ENCODE measurements around the gene LRGUK. TPM values are rescaled to one million over a fixed set of nuclear protein-coding genes. Genes with fewer than 3 reads are reported as not detected.

Gene LRGUK
- total RNA-seq, 2 experiments from 2014 or later: 0.09 TPM; not detected in 1

- H3K9me3 Mint-ChIP-seq: no peaks in the 10 kb centered on the region
- no peaks in the 10 kb centered on the region for H3K36me3 Mint-ChIP-seq (ENCODE audit: low read depth)
- intact Hi-C loops (cut with micrococcal nuclease): no loop called here
- peaks cover under 1% of the 10 kb centered on the region for H3K4me1 Mint-ChIP-seq (ENCODE audit: low read depth)
- DNase-seq: no peak
- H3K4me3 Mint-ChIP-seq: no peak overlapping the region
- ATAC-seq: no peak
- CTCF ChIA-PET: no interaction called here
- H3K27me3 Mint-ChIP-seq: peaks cover 1% of the 10 kb centered on the region
- H3K27ac Mint-ChIP-seq: no peak overlapping the region
- no peak for TF ChIP-seq CTCF (IDR thresholded peaks at IDR 0.05)
- POLR2A ChIA-PET: no interaction called here
These were observed 53.2 kb downstream of the LRGUK start for GRCh38 chr7:134180376-134180775.

- DNase-seq: no peak
- ChIA-PET POLR2A (no interaction called here), CTCF (no interaction called here)
- Mint-ChIP-seq H3K4me3 (no peak overlapping the region), H3K27ac (no peak overlapping the region), H3K36me3 (ENCODE audit: low read depth) (no peaks in the 10 kb centered on the region), H3K27me3 (peaks cover 1% of the 10 kb centered on the region), H3K4me1 (ENCODE audit: low read depth) (no peaks in the 10 kb centered on the region), H3K9me3 (no peaks in the 10 kb centered on the region)
- TF ChIP-seq CTCF (IDR thresholded peaks at IDR 0.05): no peak
- intact Hi-C loops (cut with micrococcal nuclease): no loop called here
- no peak for ATAC-seq
These were observed 54.9 kb downstream of the LRGUK start for GRCh38 chr7:134182078-134182477.

GRCh38 chr7:134184767-134185166 lies 57.6 kb downstream of the LRGUK start:
- Mint-ChIP-seq H3K4me1 (ENCODE audit: low read depth) (no peaks in the 10 kb centered on the region), H3K27ac (no peak overlapping the region), H3K9me3 (no peaks in the 10 kb centered on the region), H3K4me3 (no peak overlapping the region), H3K27me3 (no peaks in the 10 kb centered on the region), H3K36me3 (ENCODE audit: low read depth) (no peaks in the 10 kb centered on the region)
- ChIA-PET CTCF (no interaction called here), POLR2A (no interaction called here)
- DNase-seq (no peak), ATAC-seq (no peak)
- intact Hi-C loops (cut with micrococcal nuclease): no loop called here
- TF ChIP-seq CTCF (IDR thresholded peaks at IDR 0.05): no peak

GRCh38 chr7:134186027-134186426 lies 58.9 kb downstream of the LRGUK start:
- ATAC-seq (no peak), DNase-seq (no peak)
- Mint-ChIP-seq H3K4me3 (no peak overlapping the region), H3K27ac (no peak overlapping the region), H3K27me3 (no peaks in the 10 kb centered on the region), H3K36me3 (ENCODE audit: low read depth) (no peaks in the 10 kb centered on the region), H3K9me3 (no peaks in the 10 kb centered on the region), H3K4me1 (ENCODE audit: low read depth) (no peaks in the 10 kb centered on the region)
- CTCF ChIA-PET: no interaction called here
- POLR2A ChIA-PET: interaction anchor here (0.6 kb wide), 1 partner anchor 164 kb away, joined by 4 read pairs; no protein-coding TSS in a partner anchor
- TF ChIP-seq CTCF (IDR thresholded peaks at IDR 0.05): no peak
- intact Hi-C loops (cut with micrococcal nuclease): no loop called here

- no peak overlapping the region for H3K4me3 Mint-ChIP-seq
- DNase-seq: no peak
- H3K9me3 Mint-ChIP-seq: no peaks in the 10 kb centered on the region
- intact Hi-C loops (cut with micrococcal nuclease): no loop called here
- ChIA-PET CTCF (interaction anchor here (1.2 kb wide), 1 partner anchor 32 kb away, joined by 3 read pairs; no protein-coding TSS in a partner anchor), POLR2A (interaction anchor here (0.6 kb wide), 1 partner anchor 163 kb away, joined by 4 read pairs; no protein-coding TSS in a partner anchor)
- H3K27me3 Mint-ChIP-seq: no peaks in the 10 kb centered on the region
- no peak for TF ChIP-seq CTCF (IDR thresholded peaks at IDR 0.05)
- no peak overlapping the region for H3K27ac Mint-ChIP-seq
- H3K4me1 Mint-ChIP-seq (ENCODE audit: low read depth): no peaks in the 10 kb centered on the region
- ATAC-seq: no peak
- H3K36me3 Mint-ChIP-seq (ENCODE audit: low read depth): no peaks in the 10 kb centered on the region
These were observed 59.7 kb downstream of the LRGUK start for GRCh38 chr7:134186801-134187200.
